ENCODE measurements around the gene IPO7. TPM values are rescaled to one million over a fixed set of nuclear protein-coding genes. Genes with fewer than 3 reads are reported as not detected.

The IPO7 gene
- total RNA-seq, 1 experiment from 2014 or later: 205 TPM

GRCh38 chr11:9493492-9493891, 109.0 kb downstream of the IPO7 start:
- Mint-ChIP-seq H3K4me1 (no peaks in the 10 kb centered on the region), H3K27ac (peak overlapping the region in 1 of 3 experiments; percentile 42; a peak in 2 of 7 replicates), H3K9me3 (no peaks in the 10 kb centered on the region), H3K4me3 (no peak overlapping the region), H3K27me3 (ENCODE audit: low read depth) (no peaks in the 10 kb centered on the region), H3K36me3 (ENCODE audit: insufficient read depth in 1 of 3, low read depth in 3 of 3) (peaks cover 9 to 73% (median 64%) of the 10 kb centered on the region in 3 experiments; a peak in 6 of 7 replicates)
- no peaks in the 10 kb centered on the region for H3K79me2 ChIP-seq (ENCODE audit: insufficient read depth, low read length)
- H3K27ac ChIP-seq (ENCODE audit: insufficient read length, low read depth, low read length): no peak overlapping the region
- H3K4me2 ChIP-seq (ENCODE audit: insufficient read depth, insufficient read length, low read length): no peak overlapping the region
- no peak overlapping the region for H2BK15ac ChIP-seq (ENCODE audit: low read depth, low read length)
- no peak overlapping the region for H3T11ph ChIP-seq (ENCODE audit: low read length)
- no peak overlapping the region for H4K8ac ChIP-seq (replicated peaks; ENCODE audit: insufficient read length, low read depth, low read length)
- no peaks in the 10 kb centered on the region for H3K4me1 ChIP-seq (ENCODE audit: insufficient read depth, low read length)
- H3K14ac ChIP-seq (ENCODE audit: insufficient read depth, low read length): no peak overlapping the region
- no CpG with 5 or more reads among the region's 1 CpG for WGBS (ENCODE audit: extremely low coverage, insufficient read length, low lambda C conversion rate)
- H4K20me1 ChIP-seq (ENCODE audit: control insufficient read depth, insufficient read depth, insufficient read length): no peaks in the 10 kb centered on the region
- H3K79me1 ChIP-seq (ENCODE audit: insufficient read depth, low read depth, low read length, poor library complexity, severe bottlenecking): no peaks in the 10 kb centered on the region
- H3K4ac ChIP-seq (ENCODE audit: low read depth, low read length): no peak overlapping the region
- no peak overlapping the region for H3K9ac ChIP-seq (ENCODE audit: extremely low read depth, insufficient read length, low read length)
- DNase-seq: no peak
- no peak overlapping the region for H2BK5ac ChIP-seq (ENCODE audit: insufficient read length, low read length)
- no peak overlapping the region for H4K91ac ChIP-seq (ENCODE audit: insufficient read length, low read depth, low read length)
- H2BK120ac ChIP-seq (ENCODE audit: low read depth, low read length, poor library complexity, severe bottlenecking): no peak overlapping the region
- H3K18ac ChIP-seq (ENCODE audit: insufficient read length, low read depth, low read length): no peak overlapping the region
- H2AK5ac ChIP-seq (ENCODE audit: insufficient read length, low read length): no peak overlapping the region
- no peaks in the 10 kb centered on the region for H3K27me3 ChIP-seq (ENCODE audit: insufficient read depth, low read length)
- no peak overlapping the region for H2BK12ac ChIP-seq (ENCODE audit: insufficient read length, low read depth, low read length)
- H2AFZ ChIP-seq (ENCODE audit: low read length): no peak overlapping the region
- no peaks in the 10 kb centered on the region for H3K9me3 ChIP-seq (ENCODE audit: control insufficient read depth, low read depth, low read length)
- H2BK20ac ChIP-seq (ENCODE audit: low read depth, low read length, poor library complexity, severe bottlenecking): no peak overlapping the region
- H3K56ac ChIP-seq (ENCODE audit: insufficient read length, low read depth, low read length): no peak overlapping the region
- no peak overlapping the region for H3K23ac ChIP-seq (ENCODE audit: insufficient read length, low read depth, low read length)
- no peaks in the 10 kb centered on the region for H3K23me2 ChIP-seq (ENCODE audit: insufficient read length, low read depth, low read length, poor library complexity, severe bottlenecking)
- TF ChIP-seq CTCF (conservative IDR thresholded peaks at IDR 0.05): no peak
- H4K5ac ChIP-seq (ENCODE audit: insufficient read length, low read depth, low read length): no peak overlapping the region
